Cardiac muscle cell (in vitro differentiated cells and primary cell): ENCODE results near the gene KCNMA1. TPM values are rescaled to one million over a fixed set of nuclear protein-coding genes. Genes with fewer than 3 reads are reported as not detected.
A peak's percentile ranks its signal among the peaks of the same experiment; 100 is the strongest.

Experiments
- DNase-seq, 2 donors: peaks; one replicate each; pipeline versions ENCODE4 v3.0.0 to v3.0.0-alpha.2; 2010 to 2017; ENCODE audit warnings: low read depth in 1 of 2, low spot score in 1 of 2
- H3K27ac ChIP-seq: fragments of 200-600 bp; sonication (generic); 2 replicates; pipeline ENCODE4 v1.5.1; 2016
- H3K27me3 ChIP-seq: fragments of 200-600 bp; sonication (generic); 2 replicates; pipeline ENCODE4 v1.6.0; 2016; ENCODE audit warnings: control low read depth
- H3K36me3 ChIP-seq: fragments of 200-600 bp; sonication (generic); 2 replicates; pipeline ENCODE4 v1.5.1; 2016; ENCODE audit warnings: control low read depth
- H3K4me1 ChIP-seq: fragments of 200-600 bp; sonication (generic); 2 replicates; pipeline ENCODE4 v1.8.1; 2017; ENCODE audit warnings: low read depth, mild to moderate bottlenecking, mixed run types
- H3K4me3 ChIP-seq: fragments of 200-600 bp; sonication (generic); 2 replicates; pipeline ENCODE4 v1.5.1; 2016; ENCODE audit warnings: mild to moderate bottlenecking
- H3K9me3 ChIP-seq: fragments of 200-600 bp; sonication (generic); 2 replicates; pipeline ENCODE4 v1.5.1; 2017; ENCODE audit warnings: low read depth, mild to moderate bottlenecking, control low read depth
- polyA plus RNA-seq: library from polyadenylated mRNA; unstranded; fragments of >200 nt; fragmentation: Nextera tagmentation; extraction: Ambion mirVana; gene quantifications from 2 replicates; pipeline ENCODE4 v1.2.1, GENCODE V29; 2016
- total RNA-seq: library from RNA; depleted of rRNA; stranded (reverse); fragments of >200 nt; gene quantifications from 2 replicates; pipeline ENCODE4 v1.2.3, GENCODE V29; 2016
- TF ChIP-seq, protein P1 (sequence below): IDR thresholded peaks from 2 replicates; pipeline ENCODE4 v1.5.1; 2012; ENCODE audit warnings: low read depth, mild to moderate bottlenecking, low read length

KCNMA1 gene
- total and polyA plus RNA-seq, 2 experiments from 2014 or later, result 1.8 to 1.9 TPM

DNA sequence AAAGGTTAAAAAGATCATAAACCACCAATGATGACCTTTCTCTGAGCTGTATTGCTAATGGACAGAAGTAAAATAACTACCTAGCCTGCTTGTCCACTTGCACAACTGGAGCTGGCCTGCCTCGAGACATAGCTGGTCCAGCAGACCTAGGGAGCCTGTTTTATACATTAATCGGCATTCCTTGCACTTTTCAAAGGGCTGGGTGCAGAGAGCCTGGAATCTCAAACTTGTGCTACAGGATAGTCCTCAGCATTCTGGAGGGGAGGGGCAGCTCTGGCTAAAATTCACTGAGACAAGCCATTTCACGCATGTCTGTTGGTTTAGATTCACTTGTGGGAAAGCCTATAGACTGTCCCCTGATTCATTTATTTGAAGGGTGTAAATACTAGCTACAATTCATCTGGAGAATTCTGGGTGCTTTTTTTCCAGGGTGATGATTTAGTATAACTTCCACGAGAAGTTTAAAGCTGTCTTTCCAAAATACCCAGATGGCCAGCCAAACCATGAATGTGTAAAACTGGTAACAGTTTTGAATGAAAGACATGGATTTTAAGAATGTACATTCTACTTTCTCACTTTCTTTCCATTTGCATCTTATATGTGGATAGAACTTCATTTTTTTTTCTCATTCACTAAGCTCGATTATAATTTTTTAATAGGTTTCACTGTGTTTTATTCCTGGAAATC, 389.4 kb downstream of the KCNMA1 start:
- H3K27ac ChIP-seq, result no peak overlapping the region
- H3K27me3 ChIP-seq, result peaks cover 12% of the 10 kb centered on the region
- peaks cover 25% of the 10 kb centered on the region for H3K4me1 ChIP-seq
- no peaks in the 10 kb centered on the region for H3K36me3 ChIP-seq
- TF ChIP-seq, protein P1, sequence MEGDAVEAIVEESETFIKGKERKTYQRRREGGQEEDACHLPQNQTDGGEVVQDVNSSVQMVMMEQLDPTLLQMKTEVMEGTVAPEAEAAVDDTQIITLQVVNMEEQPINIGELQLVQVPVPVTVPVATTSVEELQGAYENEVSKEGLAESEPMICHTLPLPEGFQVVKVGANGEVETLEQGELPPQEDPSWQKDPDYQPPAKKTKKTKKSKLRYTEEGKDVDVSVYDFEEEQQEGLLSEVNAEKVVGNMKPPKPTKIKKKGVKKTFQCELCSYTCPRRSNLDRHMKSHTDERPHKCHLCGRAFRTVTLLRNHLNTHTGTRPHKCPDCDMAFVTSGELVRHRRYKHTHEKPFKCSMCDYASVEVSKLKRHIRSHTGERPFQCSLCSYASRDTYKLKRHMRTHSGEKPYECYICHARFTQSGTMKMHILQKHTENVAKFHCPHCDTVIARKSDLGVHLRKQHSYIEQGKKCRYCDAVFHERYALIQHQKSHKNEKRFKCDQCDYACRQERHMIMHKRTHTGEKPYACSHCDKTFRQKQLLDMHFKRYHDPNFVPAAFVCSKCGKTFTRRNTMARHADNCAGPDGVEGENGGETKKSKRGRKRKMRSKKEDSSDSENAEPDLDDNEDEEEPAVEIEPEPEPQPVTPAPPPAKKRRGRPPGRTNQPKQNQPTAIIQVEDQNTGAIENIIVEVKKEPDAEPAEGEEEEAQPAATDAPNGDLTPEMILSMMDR, result no peak
- no peaks in the 10 kb centered on the region for H3K9me3 ChIP-seq
- peak; percentile 27 to 59 for DNase-seq
- no peak overlapping the region for H3K4me3 ChIP-seq

DNA sequence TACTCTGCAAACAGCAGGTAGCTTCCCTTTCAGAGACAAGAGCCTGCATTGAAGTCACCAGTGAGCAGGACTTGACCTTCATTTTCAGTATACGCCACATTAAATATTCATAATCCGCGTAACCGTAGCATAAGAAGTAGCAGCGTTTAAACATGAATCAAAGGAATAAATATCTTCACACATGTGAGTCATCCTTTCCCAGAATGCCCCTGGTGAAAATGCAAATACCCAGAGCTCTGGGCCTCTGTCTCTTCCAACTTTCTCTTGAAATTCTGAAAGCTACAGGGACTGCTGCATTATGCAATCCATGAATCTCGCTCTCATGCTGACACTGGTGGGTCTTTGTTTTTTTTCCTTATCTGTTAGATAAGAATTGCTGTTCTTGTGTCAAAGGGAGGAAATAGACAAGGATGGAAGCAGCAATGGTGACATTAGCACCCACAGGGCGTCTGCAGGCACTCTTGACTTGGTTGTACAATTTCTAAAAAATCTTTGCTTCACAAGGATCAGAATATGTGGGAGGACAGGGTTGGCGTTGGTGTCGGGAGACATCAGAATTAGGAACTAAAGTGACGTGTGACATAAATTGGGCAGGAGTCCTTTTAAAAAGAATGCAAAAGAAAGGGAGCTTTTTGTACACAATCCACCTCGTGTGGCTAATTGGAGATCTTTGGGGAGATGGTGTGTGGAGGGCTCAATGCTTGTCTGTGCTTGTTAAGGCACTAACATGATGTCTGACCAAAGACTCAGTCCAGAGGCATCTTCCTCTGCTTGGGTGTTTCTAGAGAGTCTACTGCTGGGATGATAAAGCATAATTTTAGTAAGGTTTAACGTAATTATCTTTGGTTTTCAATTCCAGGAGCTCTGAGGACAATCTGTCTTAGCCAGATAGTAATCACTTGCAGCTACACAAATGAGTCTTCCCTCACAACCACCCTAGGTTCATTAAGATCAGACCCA, 390.3 kb downstream of the KCNMA1 start:
- Histone ChIP-seq H3K4me1 (peaks cover 34% of the 10 kb centered on the region), H3K9me3 (no peaks in the 10 kb centered on the region), H3K27ac (no peak overlapping the region), H3K27me3 (peaks cover 12% of the 10 kb centered on the region), H3K36me3 (no peaks in the 10 kb centered on the region), H3K4me3 (no peak overlapping the region)
- peak in 1 of 2 donors; percentile 91 for DNase-seq
- TF ChIP-seq, protein P1, result no peak

DNA sequence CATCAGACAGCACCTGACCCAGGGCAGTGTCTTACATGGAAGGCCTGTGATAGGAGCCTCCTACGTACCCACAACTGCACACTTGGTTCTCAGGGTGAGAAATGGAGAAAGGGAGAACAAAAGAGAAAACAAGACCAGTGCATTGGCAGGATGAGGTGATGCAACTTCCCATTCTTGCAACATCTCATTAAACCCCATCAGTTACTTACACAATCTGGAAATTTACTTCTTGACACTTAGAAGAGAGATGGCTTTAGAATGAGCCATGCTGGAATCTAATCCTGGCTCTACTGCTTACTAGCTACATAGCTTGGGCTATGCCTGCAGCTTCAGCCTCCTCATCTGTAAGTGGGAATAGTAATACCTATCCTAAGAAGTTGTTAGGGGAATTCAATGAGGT, 391.7 kb downstream of the KCNMA1 start:
- TF ChIP-seq, protein P1, result no peak
- Histone ChIP-seq H3K4me3 (no peak overlapping the region), H3K36me3 (no peaks in the 10 kb centered on the region), H3K27me3 (peaks cover 12% of the 10 kb centered on the region), H3K27ac (no peak overlapping the region), H3K4me1 (peaks cover 34% of the 10 kb centered on the region), H3K9me3 (no peaks in the 10 kb centered on the region)
- DNase-seq, result peak in 1 of 2 donors; percentile 93

DNA sequence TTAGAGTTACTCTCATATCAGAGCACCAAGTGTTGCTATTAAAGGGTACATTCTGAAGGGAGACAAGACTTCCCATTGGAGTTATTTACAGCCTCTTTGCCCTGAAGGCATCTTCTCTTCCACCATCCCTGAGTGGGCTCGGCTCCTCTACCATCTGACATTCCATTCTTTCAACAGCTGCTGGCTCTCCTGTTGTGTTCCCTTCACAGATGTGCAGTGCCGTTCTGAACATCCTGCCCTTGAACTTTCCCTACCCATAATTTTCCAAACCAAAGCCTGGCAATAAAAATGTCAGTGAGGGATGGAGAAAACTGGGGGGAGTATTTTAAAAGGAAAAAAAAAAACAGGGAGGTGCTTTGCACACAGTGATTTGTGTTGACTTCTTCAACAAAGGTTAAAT, 392.9 kb downstream of the KCNMA1 start:
- no peak overlapping the region for H3K27ac ChIP-seq
- H3K4me3 ChIP-seq, result no peak overlapping the region
- peaks cover 4% of the 10 kb centered on the region for H3K27me3 ChIP-seq
- no peak for DNase-seq
- TF ChIP-seq, protein P1, result no peak
- no peaks in the 10 kb centered on the region for H3K9me3 ChIP-seq
- H3K4me1 ChIP-seq, result peaks cover 34% of the 10 kb centered on the region
- H3K36me3 ChIP-seq, result no peaks in the 10 kb centered on the region

DNA sequence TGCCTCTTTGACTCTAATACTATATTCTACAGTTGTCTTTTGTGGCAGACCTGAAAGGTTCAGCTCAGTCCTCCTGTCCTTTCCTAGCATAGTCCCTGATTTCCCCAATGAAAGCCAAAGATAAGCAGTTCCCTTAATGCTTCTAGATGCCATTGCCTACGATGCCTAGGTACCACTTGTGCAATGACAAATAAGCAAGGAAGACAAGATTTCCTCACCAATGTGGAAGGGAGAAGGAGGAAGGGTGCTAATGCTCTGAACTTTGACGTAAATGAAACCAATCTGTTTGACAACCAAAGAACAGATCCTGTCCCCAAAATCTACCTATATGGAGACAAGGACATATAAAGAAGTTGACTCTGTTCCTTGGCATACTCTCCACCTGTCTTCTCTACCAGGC, 393.3 kb downstream of the KCNMA1 start:
- Histone ChIP-seq H3K27me3 (no peaks in the 10 kb centered on the region), H3K4me1 (peaks cover 34% of the 10 kb centered on the region), H3K4me3 (no peak overlapping the region), H3K27ac (no peak overlapping the region), H3K36me3 (no peaks in the 10 kb centered on the region), H3K9me3 (no peaks in the 10 kb centered on the region)
- TF ChIP-seq, protein P1, result no peak
- no peak for DNase-seq
